Right kidney (tissue), 1 donor: Measurements from ENCODE around the gene NUP210.
A peak's percentile ranks its signal among the peaks of the same experiment; 100 is the strongest.

Experiments used
- DNase-seq: peaks from one replicate; pipeline ENCODE4 v3.0.0-alpha.2; 2016

NUP210 gene

GRCh38 chr3:13348661-13349396, 71.3 kb downstream of the NUP210 start:
- peak; percentile 26 for DNase-seq

GRCh38 chr3:13348100-13348499, 72.0 kb downstream of the NUP210 start:
- no peak for DNase-seq

- DNase-seq, result no peak
Measured at GRCh38 chr3:13347390-13347950, 72.7 kb downstream of the NUP210 start.

- no peak for DNase-seq
Measured at GRCh38 chr3:13346481-13347389, 73.4 kb downstream of the NUP210 start.

- no peak for DNase-seq
Measured at GRCh38 chr3:13345772-13346171, 74.3 kb downstream of the NUP210 start.

- no peak for DNase-seq
Measured at GRCh38 chr3:13345284-13345683, 74.8 kb downstream of the NUP210 start.

- no peak for DNase-seq
Measured at GRCh38 chr3:13344663-13345062, 75.5 kb downstream of the NUP210 start.

GRCh38 chr3:13343601-13344000, 76.5 kb downstream of the NUP210 start:
- DNase-seq, result no peak

- DNase-seq, result no peak
Measured at GRCh38 chr3:13341229-13341905, 78.8 kb downstream of the NUP210 start.

- no peak for DNase-seq
Measured at GRCh38 chr3:13339833-13340232, 80.3 kb downstream of the NUP210 start.

- no peak for DNase-seq
Measured at GRCh38 chr3:13338996-13339395, 81.1 kb downstream of the NUP210 start.

GRCh38 chr3:13338231-13338630, 81.9 kb downstream of the NUP210 start:
- DNase-seq, result no peak

- no peak for DNase-seq
Measured at GRCh38 chr3:13336592-13336991, 83.5 kb downstream of the NUP210 start.

GRCh38 chr3:13335503-13335902, 84.6 kb downstream of the NUP210 start:
- no peak for DNase-seq

GRCh38 chr3:13335059-13335458, 85.1 kb downstream of the NUP210 start:
- DNase-seq, result no peak

- DNase-seq, result no peak
Measured at GRCh38 chr3:13333236-13333897, 86.8 kb downstream of the NUP210 start.

- no peak for DNase-seq
Measured at GRCh38 chr3:13332740-13333139, 87.4 kb downstream of the NUP210 start.

GRCh38 chr3:13332158-13332557, 88.0 kb downstream of the NUP210 start:
- no peak for DNase-seq

- no peak for DNase-seq
Measured at GRCh38 chr3:13329746-13330145, 90.4 kb downstream of the NUP210 start.

GRCh38 chr3:13325892-13326443, 94.2 kb downstream of the NUP210 start:
- no peak for DNase-seq

- DNase-seq, result no peak
Measured at GRCh38 chr3:13324835-13325501, 95.2 kb downstream of the NUP210 start.
